ENCODE measurements around the gene RSPRY1.

GRCh38 chr16:57271063-57271345, 84.9 kb downstream of the RSPRY1 start:
- TF ChIP-seq CTCF (IDR thresholded peaks at IDR 0.05) (no peak), POLR2A (IDR thresholded peaks at IDR 0.05) (no peak)

All from right lobe of liver (tissue), 4 donors.